ENCODE measurements around the gene CPB1. TPM values are rescaled to one million over a fixed set of nuclear protein-coding genes. Genes with fewer than 3 reads are reported as not detected.

CPB1 gene
- polyA plus RNA-seq, 1 experiment, result not detected

GRCh38 chr3:148790370-148790769 lies 37.2 kb upstream of the CPB1 start:
- POLR2A ChIA-PET, result no interaction called here
- Histone ChIP-seq H3K27ac (ENCODE audit: low read depth, low read length) (no peak overlapping the region), H3K9me3 (ENCODE audit: control insufficient read depth, insufficient read depth, low read length) (no peaks in the 10 kb centered on the region; the same call in 1 of the 2 replicates), H3K27me3 (ENCODE audit: control insufficient read depth, insufficient read depth, low read length) (no peaks in the 10 kb centered on the region), H3K4me3 (ENCODE audit: low read depth, low read length) (no peak overlapping the region)
- CTCF ChIA-PET, result no interaction called here
- TF ChIP-seq CTCF (IDR thresholded peaks at IDR 0.05; ENCODE audit: low read depth, low read length), result no peak
- no peak for DNase-seq (ENCODE audit: low read depth, low spot score)

- Histone ChIP-seq H3K27ac (ENCODE audit: low read depth, low read length) (no peak overlapping the region), H3K9me3 (ENCODE audit: control insufficient read depth, insufficient read depth, low read length) (no peaks in the 10 kb centered on the region; the same call in 1 of the 2 replicates), H3K27me3 (ENCODE audit: control insufficient read depth, insufficient read depth, low read length) (no peaks in the 10 kb centered on the region), H3K4me3 (ENCODE audit: low read depth, low read length) (no peak overlapping the region)
- no peak for DNase-seq (ENCODE audit: low read depth, low spot score)
- POLR2A ChIA-PET, result no interaction called here
- CTCF ChIA-PET, result no interaction called here
- TF ChIP-seq CTCF (IDR thresholded peaks at IDR 0.05; ENCODE audit: low read depth, low read length), result no peak
Observed at GRCh38 chr3:148790851-148791735, 36.5 kb upstream of the CPB1 start.

- no peaks in the 10 kb centered on the region for H3K27me3 ChIP-seq (ENCODE audit: control insufficient read depth, insufficient read depth, low read length)
- no peak for TF ChIP-seq CTCF (IDR thresholded peaks at IDR 0.05; ENCODE audit: low read depth, low read length)
- no peak for DNase-seq (ENCODE audit: low read depth, low spot score)
- H3K4me3 ChIP-seq (ENCODE audit: low read depth, low read length), result no peak overlapping the region
- ChIA-PET POLR2A (no interaction called here), CTCF (no interaction called here)
- H3K27ac ChIP-seq (ENCODE audit: low read depth, low read length), result no peak overlapping the region
- H3K9me3 ChIP-seq (ENCODE audit: control insufficient read depth, insufficient read depth, low read length), result no peaks in the 10 kb centered on the region
Observed at GRCh38 chr3:148791920-148792319, 35.7 kb upstream of the CPB1 start.

- H3K9me3 ChIP-seq (ENCODE audit: control insufficient read depth, insufficient read depth, low read length), result no peaks in the 10 kb centered on the region
- POLR2A ChIA-PET, result no interaction called here
- no peak overlapping the region for H3K27ac ChIP-seq (ENCODE audit: low read depth, low read length)
- CTCF ChIA-PET, result no interaction called here
- no peak for TF ChIP-seq CTCF (IDR thresholded peaks at IDR 0.05; ENCODE audit: low read depth, low read length)
- no peak overlapping the region for H3K4me3 ChIP-seq (ENCODE audit: low read depth, low read length)
- no peaks in the 10 kb centered on the region for H3K27me3 ChIP-seq (ENCODE audit: control insufficient read depth, insufficient read depth, low read length)
- no peak for DNase-seq (ENCODE audit: low read depth, low spot score)
Observed at GRCh38 chr3:148792516-148792915, 35.1 kb upstream of the CPB1 start.

GRCh38 chr3:148796799-148797198 lies 30.8 kb upstream of the CPB1 start:
- Histone ChIP-seq H3K4me3 (ENCODE audit: low read depth, low read length) (no peak overlapping the region), H3K27me3 (ENCODE audit: control insufficient read depth, insufficient read depth, low read length) (no peaks in the 10 kb centered on the region), H3K9me3 (ENCODE audit: control insufficient read depth, insufficient read depth, low read length) (no peaks in the 10 kb centered on the region), H3K27ac (ENCODE audit: low read depth, low read length) (no peak overlapping the region)
- no peak for DNase-seq (ENCODE audit: low read depth, low spot score)
- ChIA-PET CTCF (no interaction called here), POLR2A (no interaction called here)
- TF ChIP-seq CTCF (IDR thresholded peaks at IDR 0.05; ENCODE audit: low read depth, low read length), result no peak
